Lung microvascular endothelial cell (primary cell): Measurements from ENCODE around the gene EVA1A. TPM values are rescaled to one million over a fixed set of nuclear protein-coding genes. Genes with fewer than 3 reads are reported as not detected.
"Not testable (repeated sequence)": the region's sequence is repeated elsewhere in the genome, so short reads cannot be mapped to it uniquely, and the experiment has no call there.

Experiments
- DNase-seq, 2 donors: peaks; one replicate each; pipeline versions ENCODE4 v3.0.0 to v3.0.0-alpha.2; 2010; ENCODE audit warnings: low read depth in 2 of 2
- total RNA-seq: library from RNA; depleted of rRNA; stranded (reverse); fragments of >200 nt; gene quantifications from 2 replicates; pipeline ENCODE4 v1.2.1, GENCODE V29; 2014

EVA1A gene
- total RNA-seq, 1 donor from 2014 or later = 43.5 TPM

- no peak for DNase-seq
Observed at GRCh38 chr2:75488157-75488556, 72.6 kb downstream of the EVA1A start.

GRCh38 chr2:75486735-75487134, 74.0 kb downstream of the EVA1A start:
- not testable (repeated sequence) for DNase-seq

DNA sequence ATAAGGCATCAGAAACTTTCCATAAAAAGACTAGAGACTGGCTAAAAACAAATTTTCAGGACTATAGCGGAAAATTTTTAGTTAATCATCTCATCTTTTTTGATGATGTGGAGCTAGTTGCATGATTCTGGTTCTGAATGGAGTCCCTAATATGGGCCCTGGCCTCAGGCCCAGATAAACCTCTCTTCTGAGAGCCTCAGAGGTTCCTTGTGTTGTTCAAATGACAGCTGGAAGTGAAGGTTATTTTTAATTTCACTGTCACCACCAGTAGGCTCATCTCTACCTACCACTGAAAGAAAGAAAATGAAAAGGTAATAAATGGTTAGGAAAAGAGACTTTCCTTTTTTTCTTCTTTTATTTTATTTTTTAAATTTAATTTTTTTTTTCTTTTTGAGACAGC, 75.9 kb downstream of the EVA1A start:
- no peak for DNase-seq

- DNase-seq = no peak
Observed at GRCh38 chr2:75483878-75484277, 76.9 kb downstream of the EVA1A start.

DNA sequence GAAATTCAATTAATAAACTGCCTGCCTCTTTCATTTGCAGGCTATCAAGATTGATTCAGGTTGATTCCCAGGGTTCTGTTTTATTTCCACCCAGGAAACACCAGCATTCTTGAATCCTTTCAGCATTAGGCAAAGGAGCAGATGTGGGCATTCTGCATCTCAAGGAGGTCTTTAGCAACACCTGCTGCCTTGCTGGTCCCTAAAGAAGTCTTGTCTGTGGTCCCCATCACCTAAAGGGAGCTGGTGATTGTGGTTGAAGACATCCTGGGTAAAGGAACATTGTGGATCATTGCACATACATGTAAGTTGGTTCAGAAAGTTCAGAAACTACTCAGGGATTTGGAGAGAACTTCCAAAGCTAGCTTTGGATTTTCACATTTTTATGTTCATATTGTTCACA, 78.3 kb downstream of the EVA1A start:
- no peak for DNase-seq

- peak; percentile 31 to 40 for DNase-seq
Observed at GRCh38 chr2:75480971-75481836, 79.5 kb downstream of the EVA1A start.

GRCh38 chr2:75477696-75478095, 83.0 kb downstream of the EVA1A start:
- not testable (repeated sequence) for DNase-seq

GRCh38 chr2:75476761-75477160, 84.0 kb downstream of the EVA1A start:
- DNase-seq = no peak

GRCh38 chr2:75475976-75476375, 84.8 kb downstream of the EVA1A start:
- no peak for DNase-seq

GRCh38 chr2:75475049-75475448, 85.7 kb downstream of the EVA1A start:
- no peak for DNase-seq

GRCh38 chr2:75474115-75474514, 86.6 kb downstream of the EVA1A start:
- no peak for DNase-seq

DNA sequence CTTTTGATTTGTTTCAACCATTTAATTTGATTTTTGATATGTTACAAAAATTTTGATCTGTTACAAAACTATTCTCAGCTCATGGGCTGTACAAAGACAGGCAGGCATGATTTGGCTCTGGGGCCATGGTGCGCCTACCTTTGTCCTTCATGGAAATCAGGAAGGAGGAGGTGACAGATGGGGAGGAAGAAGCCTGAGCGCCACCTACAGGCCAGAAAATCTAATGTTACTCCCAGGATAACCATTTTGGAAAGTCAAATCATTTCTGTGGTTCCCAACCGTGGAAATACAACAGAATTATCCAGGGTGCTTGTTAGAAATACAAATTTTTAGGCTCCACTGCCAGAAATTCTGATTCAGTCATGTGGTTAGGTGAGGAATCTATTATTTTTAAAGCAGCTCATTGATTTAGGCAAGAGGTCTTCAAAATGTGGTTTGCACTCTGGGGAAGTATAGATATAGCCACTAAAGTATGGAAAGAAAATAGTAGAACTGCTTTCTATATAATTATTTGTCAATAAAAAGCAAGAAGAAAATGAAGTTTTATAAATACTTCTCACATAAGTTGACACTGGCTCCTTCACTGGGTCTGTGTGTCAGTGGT, 93.9 kb downstream of the EVA1A start:
- DNase-seq = peak; percentile 23 to 34

DNA sequence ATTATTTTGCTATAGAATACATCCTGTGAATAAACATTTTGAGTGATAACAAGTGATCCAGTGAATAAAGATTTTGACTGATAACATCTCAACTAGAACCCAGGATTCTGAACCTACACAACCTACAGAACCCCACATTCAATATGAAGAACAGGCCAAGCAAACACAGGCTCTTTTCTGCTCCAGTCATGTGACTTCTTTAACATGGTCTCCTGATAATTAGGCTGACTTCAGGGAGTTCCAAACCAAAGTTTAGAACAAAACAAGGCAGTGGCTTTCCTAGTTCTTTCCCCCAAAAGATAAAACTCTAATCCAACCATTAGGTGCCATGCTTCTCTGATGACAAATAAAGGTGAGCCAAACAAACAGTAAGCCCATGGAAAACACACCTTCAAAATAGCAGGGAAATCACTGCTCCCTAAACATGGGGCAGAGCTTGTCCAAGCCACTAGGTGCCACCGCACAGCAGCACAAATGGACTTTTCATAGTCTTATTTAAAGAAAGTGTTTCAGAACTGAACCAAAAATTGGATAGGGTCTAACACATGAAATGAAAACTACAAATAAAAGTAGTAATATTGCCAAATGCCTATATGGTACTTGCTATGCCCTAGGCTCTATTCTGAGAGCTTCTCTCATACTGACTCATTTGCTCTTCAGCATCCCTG, 95.3 kb downstream of the EVA1A start:
- DNase-seq = peak; percentile 63 to 66

DNA sequence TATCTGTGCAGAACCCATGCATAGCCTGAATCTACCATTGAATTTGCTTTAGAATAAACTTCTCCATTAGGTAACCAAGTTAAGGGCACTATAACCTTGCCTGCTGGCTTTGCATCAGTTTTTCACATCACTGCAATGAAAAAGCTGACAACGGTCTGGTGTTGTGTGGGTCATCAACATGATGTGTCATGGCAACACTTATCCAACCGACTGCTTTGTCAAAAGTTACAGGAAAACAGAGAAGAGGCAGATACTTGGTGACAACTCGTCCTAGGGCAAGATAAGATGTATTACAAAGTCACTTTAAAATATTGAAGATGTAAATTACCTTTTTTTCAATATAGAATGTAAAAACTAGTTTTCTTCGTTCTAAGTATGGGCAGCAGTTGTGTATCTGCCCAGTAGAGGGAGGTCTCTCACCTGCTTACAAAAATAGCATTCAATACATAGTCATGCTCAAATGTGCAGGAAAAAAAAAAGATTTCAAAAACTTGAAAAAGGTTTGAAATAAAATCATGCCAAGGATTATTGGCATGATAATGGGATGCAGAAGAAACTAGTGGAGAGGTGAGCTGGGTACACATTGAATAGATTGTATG, 96.3 kb downstream of the EVA1A start:
- peak; percentile 58 to 64 for DNase-seq

- no peak for DNase-seq
Observed at GRCh38 chr2:75462721-75463120, 98.0 kb downstream of the EVA1A start.

GRCh38 chr2:75462206-75462605, 98.5 kb downstream of the EVA1A start:
- no peak for DNase-seq

DNA sequence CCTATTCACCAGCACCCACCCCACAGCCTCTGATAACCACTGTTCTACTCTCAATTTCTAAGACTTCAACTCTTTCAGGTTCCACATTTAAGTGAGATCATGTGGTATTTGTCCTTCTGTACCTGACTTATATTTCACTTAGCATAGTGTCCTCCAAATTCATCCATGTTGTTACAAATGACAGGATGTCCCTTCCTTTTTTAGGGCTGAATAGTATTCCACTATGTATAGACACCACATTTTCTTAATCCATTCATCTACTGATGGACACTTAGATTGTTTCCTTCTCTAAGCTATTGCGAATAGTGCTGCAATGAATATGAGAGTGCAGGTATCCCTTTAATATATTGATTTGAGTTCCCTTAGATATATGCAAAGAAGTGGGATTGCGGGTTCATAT, 100.1 kb downstream of the EVA1A start:
- DNase-seq = no peak

GRCh38 chr2:75459565-75460310, 101.0 kb downstream of the EVA1A start:
- DNase-seq = no peak

- no peak for DNase-seq
Observed at GRCh38 chr2:75458201-75458600, 102.5 kb downstream of the EVA1A start.

DNA sequence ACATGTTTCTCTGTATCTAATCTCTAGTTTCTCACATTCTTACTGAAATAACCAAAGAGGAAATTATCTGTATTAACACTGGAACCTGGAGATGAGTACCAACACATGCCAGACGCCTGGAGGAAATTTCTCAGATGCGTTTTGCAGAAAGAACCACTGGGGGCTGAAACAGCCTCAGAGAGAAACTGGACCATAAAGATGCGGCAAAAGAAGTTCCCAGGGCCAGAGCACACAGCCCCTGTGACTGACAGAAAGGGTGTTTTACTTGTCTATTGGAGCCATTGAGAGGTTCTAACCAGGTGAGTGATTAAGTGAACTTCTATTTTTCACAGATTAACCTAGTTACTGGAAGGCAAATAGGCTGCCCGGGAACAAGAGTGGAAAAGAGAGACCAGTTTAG, 103.9 kb downstream of the EVA1A start:
- no peak for DNase-seq

GRCh38 chr2:75456111-75456510, 104.6 kb downstream of the EVA1A start:
- no peak for DNase-seq
